Amniotic stem cell (primary cell): Measurements from ENCODE around the gene LYPD3.
"Not testable (repeated sequence)": the region's sequence is repeated elsewhere in the genome, so short reads cannot be mapped to it uniquely, and the experiment has no call there.

ENCODE experiments used
- DNase-seq: peaks from one replicate; lab custom pipeline; 2025; lab: John Stamatoyannopoulos, UW

The LYPD3 gene

DNA sequence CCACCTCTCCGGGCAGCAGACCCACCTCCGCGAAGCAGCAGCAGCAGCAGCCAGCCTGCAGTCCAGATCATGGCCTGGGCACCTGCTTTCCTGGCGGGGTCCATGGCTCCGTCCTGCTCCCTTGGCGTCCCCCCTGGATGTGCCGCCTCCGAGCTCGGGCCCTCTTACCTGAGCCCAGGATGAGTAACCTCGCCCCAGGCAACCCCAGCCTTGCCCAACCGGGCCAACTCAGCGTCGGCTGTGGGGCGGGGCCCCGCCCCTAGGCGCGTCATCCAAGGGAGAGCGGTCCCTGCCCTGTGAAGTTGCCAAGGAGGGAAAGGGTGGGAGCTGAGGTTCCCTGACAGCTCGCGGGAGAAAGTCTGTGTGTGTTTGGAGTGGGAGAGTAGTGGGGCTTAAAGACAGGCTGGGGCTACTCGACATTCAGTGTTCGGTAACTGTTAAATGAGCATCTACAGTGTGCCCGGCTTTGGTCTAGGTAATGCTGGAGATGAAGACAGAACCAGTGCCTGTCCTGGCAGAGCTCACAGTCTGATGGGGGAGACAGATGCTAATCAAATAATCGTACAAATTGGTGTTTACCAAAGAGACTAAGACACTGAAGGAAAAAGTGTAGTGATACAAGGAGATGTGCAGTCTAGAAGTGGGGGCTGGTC lies at the start of gene LYPD3:
Gene LYPD3, minus strand, starts transcription at position 141 of the 653 bp plus-strand sequence. Its CDS starts 37 bp downstream, at position 104.
- DNase-seq, result no peak

GRCh38 chr19:43512399-43512798 lies 47.0 kb upstream of the LYPD3 start:
- not testable (repeated sequence) for DNase-seq

DNA sequence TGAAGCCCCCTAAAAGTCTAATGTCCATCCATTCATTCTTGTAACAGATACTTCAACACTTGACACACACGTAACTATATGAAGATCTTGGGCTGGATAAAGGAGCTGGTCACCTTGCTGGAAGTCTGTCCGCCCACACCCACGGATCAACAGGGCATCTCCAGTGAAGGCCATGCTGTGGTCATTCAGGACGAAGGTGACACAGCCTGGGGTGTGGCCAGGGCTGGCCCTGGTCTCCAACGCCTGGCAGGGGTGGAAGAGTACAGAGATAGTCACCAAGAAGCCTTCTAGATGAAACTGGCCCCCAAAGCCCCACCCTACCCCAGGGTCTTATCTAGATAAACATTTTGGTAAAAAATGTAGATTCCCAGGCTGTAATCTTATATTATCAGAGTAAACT lies 45.9 kb upstream of the LYPD3 start:
- no peak for DNase-seq

DNA sequence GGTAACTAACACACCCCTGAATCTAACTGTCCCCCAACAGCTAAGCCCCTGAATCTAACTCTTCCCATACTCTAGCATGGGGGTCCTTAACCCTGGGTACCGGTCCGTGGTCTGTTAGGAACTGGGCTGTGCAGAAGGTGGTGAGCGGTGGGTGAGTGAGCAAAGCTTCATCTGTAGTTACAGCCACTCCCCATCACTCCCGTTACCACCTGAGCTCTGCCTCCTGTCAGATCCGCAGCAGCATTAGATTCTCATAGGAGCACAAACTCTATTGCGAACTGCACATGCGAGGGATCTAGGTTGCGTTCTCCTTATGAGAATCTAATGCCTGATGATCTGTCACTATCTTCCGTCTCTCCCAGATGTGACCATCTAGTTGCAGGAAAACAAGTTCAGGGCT lies 45.3 kb upstream of the LYPD3 start:
- DNase-seq, result no peak

DNA sequence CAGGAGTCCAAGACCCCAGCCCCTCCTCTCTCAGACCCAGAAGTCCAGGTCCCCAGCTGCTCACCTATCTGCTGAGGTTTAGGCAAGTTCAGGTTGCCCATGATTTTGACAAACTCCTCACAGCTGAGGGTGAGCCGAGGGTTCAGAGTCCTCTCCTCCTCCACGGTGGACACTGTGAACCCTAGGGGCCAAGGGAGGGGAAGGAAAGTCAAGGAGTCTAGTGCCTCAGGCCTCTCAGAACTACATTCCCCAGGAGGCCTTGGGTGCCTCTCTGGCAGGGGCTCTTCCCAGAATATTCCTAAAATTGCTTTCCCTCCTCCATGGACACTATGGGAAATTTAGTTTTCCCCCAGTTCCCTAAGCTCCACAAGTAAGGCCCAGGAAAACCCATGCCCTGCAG lies 42.5 kb upstream of the LYPD3 start:
- DNase-seq, result no peak

DNA sequence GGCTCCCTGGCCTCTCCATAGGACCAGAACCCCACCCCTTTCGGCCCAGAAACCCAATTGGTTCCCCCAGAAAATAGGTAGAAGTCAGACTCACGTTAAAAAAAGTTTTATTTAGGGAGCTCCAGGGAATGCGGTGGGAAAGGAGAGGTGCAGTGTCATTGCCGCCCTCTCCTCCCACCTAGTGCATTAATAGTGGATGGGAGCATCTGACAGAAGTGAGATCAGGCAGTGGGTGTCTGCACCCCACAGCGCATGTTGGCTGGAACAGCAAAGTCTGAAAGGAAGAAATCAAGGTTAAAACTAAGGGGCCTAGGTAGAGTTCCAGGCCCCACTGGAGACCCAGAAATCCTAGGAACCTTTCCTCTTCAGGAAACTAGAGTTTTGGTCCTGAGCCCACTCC lies 41.2 kb upstream of the LYPD3 start:
- no peak for DNase-seq

DNA sequence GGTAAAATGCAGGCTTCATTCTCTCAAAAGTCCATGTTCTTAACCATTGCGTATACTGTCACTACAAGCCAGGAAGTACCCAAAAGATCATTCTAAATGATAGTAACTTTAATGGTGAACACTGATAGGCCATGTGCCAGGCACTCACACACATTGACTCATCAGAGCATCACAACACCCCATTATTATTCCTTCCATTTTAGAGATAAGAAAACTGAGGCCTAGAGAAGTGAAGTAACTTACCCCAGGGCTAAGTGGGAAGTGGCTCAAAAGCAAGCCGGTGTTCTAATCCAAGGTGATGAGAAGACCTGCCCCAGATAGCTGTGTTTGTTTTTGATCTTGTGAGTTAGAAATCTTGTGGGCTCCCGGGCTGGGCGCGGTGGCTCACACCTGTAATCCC lies 40.5 kb upstream of the LYPD3 start:
- DNase-seq, result no peak

DNA sequence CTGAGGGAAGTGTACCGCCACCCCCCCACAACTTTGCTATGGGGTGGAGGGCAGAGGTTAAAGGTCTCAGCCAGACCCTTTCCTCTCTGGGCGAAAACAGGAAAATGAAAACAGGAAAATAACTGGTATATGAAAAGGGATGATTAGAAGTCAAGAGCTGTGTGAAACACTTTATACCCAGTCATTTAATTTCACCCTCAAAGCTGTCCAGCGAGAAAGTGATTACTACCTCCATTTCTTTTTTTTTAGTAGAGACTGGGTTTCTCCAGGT lies 39.7 kb upstream of the LYPD3 start:
- DNase-seq, result no peak

DNA sequence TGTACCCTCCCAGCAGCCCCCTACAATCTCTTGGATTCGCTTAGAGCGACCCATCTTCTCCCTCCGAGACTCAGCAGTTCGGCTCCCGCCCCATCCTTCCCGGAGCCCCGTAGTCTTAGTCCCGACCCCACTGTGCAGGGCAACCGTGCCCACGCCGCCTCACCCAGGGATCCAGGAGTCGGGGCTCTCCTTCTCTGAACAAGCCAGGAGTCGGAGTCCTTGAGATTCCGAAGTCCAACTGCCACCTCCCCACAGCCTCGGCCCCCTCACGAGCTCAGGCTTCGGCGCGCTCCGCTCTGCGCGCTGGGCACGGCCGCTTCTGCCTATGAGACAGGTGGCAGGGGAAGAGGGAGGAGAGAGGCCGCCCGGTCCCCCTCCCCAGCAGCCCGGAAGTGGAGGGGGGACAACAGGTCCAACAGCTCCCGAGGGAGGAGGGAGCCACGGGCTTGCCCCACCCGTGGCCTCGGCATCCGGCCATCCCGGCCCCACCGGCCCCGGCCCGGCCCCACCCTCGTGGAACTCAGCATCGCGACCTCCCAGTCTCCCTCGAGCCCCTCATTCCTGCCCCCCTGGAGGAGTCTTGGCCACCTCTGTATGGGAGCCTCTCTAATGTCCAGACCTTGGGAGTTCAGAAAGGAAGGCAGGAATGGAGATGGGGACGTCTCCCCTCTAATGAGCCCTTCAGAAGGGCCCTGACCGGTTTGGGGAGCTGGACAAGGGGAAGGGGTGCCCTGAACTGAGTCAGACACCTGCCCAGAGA lies 39.2 kb upstream of the LYPD3 start, which contains the start of gene PHLDB3:
Gene PHLDB3, minus strand, starts transcription at position 321 of the 760 bp plus-strand sequence. CDS start 628 bp downstream, outside the sequence.
- no peak for DNase-seq

GRCh38 chr19:43503501-43504425 lies 38.4 kb upstream of the LYPD3 start:
- DNase-seq, result peak; percentile 92

DNA sequence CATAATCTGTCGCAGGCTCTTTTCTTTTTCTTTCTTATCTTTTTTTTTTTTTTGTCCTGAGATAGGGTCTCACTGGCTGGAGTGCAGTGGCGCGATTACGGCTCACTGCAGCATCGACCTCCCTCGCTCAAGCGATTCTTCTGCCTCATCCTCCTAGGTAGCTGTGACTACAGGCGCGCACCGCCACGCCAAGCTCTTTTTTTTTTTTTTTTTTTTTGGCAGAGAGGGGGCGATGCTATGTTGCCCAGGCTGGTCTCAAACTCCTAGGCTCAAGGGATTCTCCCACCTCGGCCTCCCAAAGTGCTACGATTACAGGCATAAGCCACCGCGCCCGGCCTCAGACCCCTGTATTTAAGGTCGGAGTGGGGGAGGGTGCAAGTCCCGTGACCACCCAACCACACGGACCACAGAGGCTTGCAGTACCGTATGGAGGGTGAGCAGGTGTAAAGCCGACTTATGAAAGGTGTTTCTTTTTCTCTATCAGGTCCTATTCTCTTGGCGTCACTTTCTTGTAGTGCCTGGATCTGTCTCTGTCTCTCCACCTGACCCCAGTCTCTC lies 37.1 kb upstream of the LYPD3 start:
- no peak for DNase-seq

- DNase-seq, result no peak
These were observed 36.4 kb upstream of the LYPD3 start for GRCh38 chr19:43501661-43502418.

DNA sequence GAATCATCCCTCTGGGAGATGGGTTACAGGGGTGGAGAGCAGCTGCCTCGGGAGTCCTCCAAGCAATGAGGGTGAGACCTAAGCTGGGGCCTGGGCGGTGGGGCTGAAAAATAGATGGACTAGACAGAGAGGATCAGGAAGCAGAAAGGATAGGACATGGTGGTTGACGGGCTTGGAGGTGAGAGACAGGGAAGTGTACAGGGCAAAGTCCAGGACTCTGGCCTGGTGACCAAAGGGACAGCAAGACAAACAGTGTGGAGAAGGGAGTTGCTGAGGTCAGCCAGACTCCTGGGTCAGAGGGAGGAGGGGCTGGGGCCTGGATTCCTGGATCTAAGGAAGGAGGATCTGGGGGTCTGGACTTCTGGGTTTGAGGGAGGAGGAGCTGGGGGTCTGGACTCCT lies 33.6 kb upstream of the LYPD3 start:
- no peak for DNase-seq

DNA sequence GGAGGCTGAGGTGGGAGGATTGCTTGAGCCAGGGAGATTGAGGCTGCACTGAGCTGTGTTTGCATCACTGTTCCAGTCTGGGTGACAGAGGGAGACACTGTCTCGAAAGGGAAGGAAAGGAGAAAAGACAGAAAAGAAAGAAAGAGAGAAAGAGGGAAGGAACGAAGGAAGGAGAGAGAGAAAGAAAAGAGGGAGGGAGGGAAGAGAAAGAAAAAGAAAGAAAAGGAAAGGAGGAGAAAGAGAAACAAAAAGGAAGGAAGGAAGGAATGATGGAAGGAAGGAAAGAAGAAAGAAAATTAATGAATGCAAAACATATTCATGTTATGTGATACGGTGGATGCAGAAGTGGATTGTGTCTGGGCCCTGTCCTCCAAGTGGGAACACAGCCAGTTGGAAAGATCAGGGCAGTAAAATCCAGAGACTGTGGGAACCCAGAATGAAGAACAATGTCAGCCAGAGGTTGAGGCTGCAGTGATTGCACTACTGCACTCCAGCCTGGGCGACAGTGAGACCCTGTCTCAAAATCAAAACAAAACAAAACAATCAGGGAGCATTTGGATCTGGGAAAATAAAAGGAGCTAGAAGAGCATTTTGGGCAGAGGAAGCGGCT lies 32.9 kb upstream of the LYPD3 start:
- no peak for DNase-seq

- no peak for DNase-seq
These were observed 31.6 kb upstream of the LYPD3 start for GRCh38 chr19:43496960-43497359.

- no peak for DNase-seq
These were observed 29.7 kb upstream of the LYPD3 start for GRCh38 chr19:43495082-43495481.

DNA sequence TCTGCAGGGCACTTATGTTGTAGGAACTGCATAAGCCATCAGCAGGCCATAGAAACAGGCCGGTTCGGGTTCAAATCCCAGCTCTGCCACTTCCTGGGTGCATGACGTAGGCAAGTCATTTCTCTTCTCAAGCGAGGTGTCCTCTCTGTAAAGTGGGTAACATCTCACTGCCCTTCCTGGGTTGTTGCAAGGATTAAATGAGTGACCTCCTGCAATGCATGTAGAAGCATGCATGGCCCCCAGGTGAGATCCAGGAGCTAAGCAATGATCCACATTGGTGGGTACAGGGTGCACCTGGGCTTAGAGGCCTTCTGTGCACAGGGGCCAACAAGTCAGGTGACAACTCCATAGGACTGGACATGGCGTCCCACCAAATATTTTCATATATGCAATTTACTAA lies 25.4 kb upstream of the LYPD3 start:
- no peak for DNase-seq

DNA sequence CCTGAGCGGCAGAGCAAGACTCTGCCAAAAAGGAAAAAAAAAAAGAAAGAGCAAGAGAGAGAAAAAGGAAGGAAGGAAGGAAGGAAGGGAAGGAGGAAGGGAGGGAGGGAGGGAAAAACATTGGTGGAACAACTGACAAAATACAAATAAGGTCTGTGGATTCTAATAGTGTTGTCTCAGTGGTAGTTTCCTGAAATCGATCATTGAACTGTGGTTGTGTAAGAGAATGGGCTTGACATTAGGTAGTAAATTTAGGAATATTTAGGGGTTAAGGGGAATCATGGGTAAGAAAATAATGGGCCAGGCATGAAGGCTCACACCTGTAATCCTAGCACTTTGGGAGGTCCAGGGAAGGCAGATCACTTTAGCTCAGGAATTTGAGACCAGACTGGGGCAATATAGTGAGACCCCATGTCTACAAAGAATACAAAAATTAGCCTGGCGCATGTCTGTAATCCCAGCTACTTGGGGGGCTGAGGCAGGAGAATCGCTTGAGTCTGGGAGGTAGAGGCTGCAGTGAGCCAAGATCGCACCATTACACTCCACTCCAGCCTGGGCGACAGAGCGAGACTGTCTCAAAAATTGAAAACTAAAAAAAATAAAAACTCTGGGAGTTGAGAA lies 24.7 kb upstream of the LYPD3 start:
- DNase-seq, result no peak

DNA sequence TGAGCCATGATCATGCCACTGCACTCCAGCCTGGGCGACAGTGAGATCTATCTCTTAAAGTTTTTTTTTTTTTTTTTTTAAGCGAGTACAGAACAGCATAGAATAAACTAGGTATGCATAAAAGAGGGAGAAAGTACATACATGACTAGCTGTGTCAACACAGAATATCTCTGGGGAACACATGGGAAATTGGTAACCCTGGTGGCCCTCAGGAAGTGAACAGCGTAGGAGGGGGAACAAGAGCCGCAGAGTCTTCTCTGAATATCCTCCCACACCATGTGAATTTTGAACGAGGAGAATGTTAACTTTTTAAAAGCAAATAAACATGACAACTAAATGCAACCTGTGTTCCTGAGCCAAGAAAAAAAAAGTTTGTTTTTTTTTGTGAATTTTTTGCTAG lies 23.9 kb upstream of the LYPD3 start:
- no peak for DNase-seq

DNA sequence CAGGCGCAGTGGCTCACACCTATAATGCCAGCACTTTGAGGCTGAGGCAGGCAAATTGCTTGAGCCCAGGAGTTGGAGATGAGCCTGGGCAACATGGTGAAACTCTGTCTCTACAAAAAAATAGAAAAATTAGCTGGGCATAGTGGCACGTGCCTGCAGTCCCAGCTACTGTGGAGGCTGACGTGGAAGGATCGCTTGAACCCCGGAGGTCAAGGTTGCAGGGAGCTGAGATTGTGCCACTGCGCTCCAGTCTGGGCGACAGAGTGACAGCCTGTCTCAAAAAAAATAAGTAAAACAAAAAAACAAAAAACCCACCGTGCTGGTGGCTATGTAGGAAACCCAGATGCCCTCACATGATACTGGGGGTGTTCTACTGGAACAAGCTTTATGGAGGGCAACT lies 22.8 kb upstream of the LYPD3 start:
- DNase-seq, result no peak

DNA sequence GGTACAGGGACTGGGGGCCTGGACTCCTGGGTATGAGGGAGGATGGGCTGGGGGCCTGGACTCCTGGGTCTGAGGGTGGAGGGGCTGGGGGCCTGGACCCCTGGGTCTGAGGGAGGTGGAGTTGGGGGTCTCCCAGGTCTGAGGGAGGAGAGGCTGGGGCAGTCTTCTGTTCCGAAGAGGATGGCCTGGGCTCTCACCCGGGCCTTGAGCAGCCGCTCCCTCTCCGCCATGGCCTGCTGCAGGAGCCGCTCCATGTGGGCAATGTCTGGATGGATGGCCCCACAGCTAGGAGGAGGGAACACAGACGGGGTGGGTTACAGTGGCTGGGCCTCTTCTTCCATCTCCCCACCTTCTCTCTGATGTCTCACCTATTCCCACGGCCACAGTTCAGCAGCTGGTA lies 21.0 kb upstream of the LYPD3 start:
- no peak for DNase-seq
